HepG2 (cell line): ENCODE results near the gene TRANK1. TPM values are rescaled to one million over a fixed set of nuclear protein-coding genes. Genes with fewer than 3 reads are reported as not detected.

Source experiments
- ATAC-seq: fragments of 200-7000 bp; cut with Tn5 transposase; 3 replicates; pipeline ENCODE4 v1.9.1; 2020; ENCODE audit warnings: mild to moderate bottlenecking, moderate library complexity
- BruUV-seq: library from RNA; stranded (reverse); fragments of 400-500 nt; replicated peaks from 2 replicates; lab custom pipeline; 2021; lab: Mats Ljungman, UMichigan
- CTCF ChIA-PET: fragments of 300-600 bp; formaldehyde crosslinking; extraction: SDS; loops from one replicate; lab custom pipeline; 2021; ENCODE audit warnings: low total read pairs, inconsistent platforms, low intra/inter-chr PET ratio; lab: Yijun Ruan, JAX
- POLR2A ChIA-PET: fragments of 350-600 bp; sonication (Branson Sonifier 250); formaldehyde crosslinking; loops from one replicate; lab custom pipeline; 2020; ENCODE audit warnings: antibody characterized with exemption, inconsistent platforms; lab: Yijun Ruan, JAX
- DNase-seq: peaks from one replicate; pipeline ENCODE4 v3.0.0-alpha.2; 2015; ENCODE audit warnings: low spot score
- FAIRE-seq: peaks from 3 replicates; lab custom pipeline; 2011; peaks lifted over from hg19 to GRCh38; lab: Jason Lieb, UNC
- H2AFZ ChIP-seq: one replicate; pipeline ENCODE4 v1.6.1; 2011; ENCODE audit warnings: low read length, inconsistent platforms
- H3K27ac ChIP-seq: fragments of 300-600 bp; 3 replicates; pipeline ENCODE4 v1.8.0; 2011; ENCODE audit warnings: mixed run types, mild to moderate bottlenecking, mixed read lengths, low read length, inconsistent platforms; ENCODE audit not compliant: insufficient read depth; ENCODE audit errors: extremely low read length
- H3K27me3 ChIP-seq, 2 experiments: fragments of 200-600 bp in 1 of 2; 2 replicates in 1 of 2; 3 replicates in 1 of 2; pipeline versions ENCODE4 v1.6.0 to v1.8.0; 2011; ENCODE audit warnings: low read length in 2 of 2, mild to moderate bottlenecking in 2 of 2, moderate library complexity in 2 of 2, inconsistent platforms in 1 of 2; ENCODE audit not compliant: insufficient read depth in 2 of 2, control insufficient read depth in 1 of 2
- H3K36me3 ChIP-seq, 2 experiments: fragments of 200-600 bp in 1 of 2; replicated peaks in 1 of 2; 2 replicates in 1 of 2; 3 replicates in 1 of 2; pipeline versions ENCODE4 v1.5.1 to v1.8.0; 2011; ENCODE audit warnings: low read length in 2 of 2, inconsistent platforms in 1 of 2; ENCODE audit not compliant: insufficient read depth in 2 of 2, control insufficient read depth in 1 of 2
- H3K4me1 ChIP-seq: 2 replicates; pipeline ENCODE4 v1.5.1; 2012; ENCODE audit warnings: low read length, inconsistent platforms; ENCODE audit not compliant: insufficient read depth
- H3K4me2 ChIP-seq: 2 replicates; pipeline ENCODE4 v1.6.0; 2011; ENCODE audit warnings: low read depth, low read length, inconsistent platforms
- H3K4me3 ChIP-seq, 3 experiments: fragments of 200-600 bp in 1 of 3; sonication (generic), shearing (Covaris generic) in 1 of 3; replicated peaks in 1 of 3; 2 replicates each; pipeline ENCODE4 v1.5.1; 2011 to 2016; ENCODE audit warnings: low read length in 3 of 3, inconsistent platforms in 2 of 3, low read depth in 2 of 3, mild to moderate bottlenecking in 2 of 3, control low read depth in 1 of 3, mixed read lengths in 1 of 3; ENCODE audit not compliant: insufficient read depth in 1 of 3
- H3K79me2 ChIP-seq: one replicate; pipeline ENCODE4 v1.6.1; 2011; ENCODE audit warnings: low read length, inconsistent platforms; ENCODE audit not compliant: insufficient read depth
- H3K9ac ChIP-seq: 2 replicates; pipeline ENCODE4 v1.6.0; 2011; ENCODE audit warnings: mild to moderate bottlenecking, low read depth, low read length, inconsistent platforms; ENCODE audit not compliant: insufficient read depth
- H3K9me3 ChIP-seq: 2 replicates; pipeline ENCODE4 v1.5.1; 2012; ENCODE audit warnings: mild to moderate bottlenecking, low read length
- H4K20me1 ChIP-seq: 2 replicates; pipeline ENCODE4 v1.6.0; 2011; ENCODE audit warnings: inconsistent platforms, mild to moderate bottlenecking, low read length, moderate library complexity; ENCODE audit not compliant: insufficient read depth
- AHDC1 ChIP-seq: sonication (generic); formaldehyde crosslinking; IDR thresholded peaks from 2 replicates; pipeline ENCODE4 v1.5.1; 2020; ENCODE audit warnings: mild to moderate bottlenecking, missing genetic modification reagents, borderline replicate concordance
- FLYWCH1 ChIP-seq: sonication (generic); formaldehyde crosslinking; IDR thresholded peaks from 2 replicates; pipeline ENCODE4 v1.8.1; 2023; ENCODE audit warnings: mild to moderate bottlenecking, missing genetic modification reagents
- ZNF792 ChIP-seq: IDR thresholded peaks from 2 replicates; pipeline ENCODE4 v1.6.1; 2016
- WGBS: methylation state at CpG from one replicate; pipeline ENCODE4 v1.1.6; 2017; ENCODE audit warnings: low lambda C conversion rate; 5-methylcytosine and 5-hydroxymethylcytosine counted together
- in situ Hi-C: cut with HindIII; loops from 2 replicates; pipeline ENCODE4 v1.10.0; 2017; ENCODE audit warnings: low pct_unique_long_range_greater_than_20kb; ENCODE audit not compliant: extremely low pct_ligation_motif_present
- intact Hi-C: fragments of 100-400 bp; cut with micrococcal nuclease; formaldehyde crosslinking; loops from one replicate; pipeline ENCODE4 v1.10.0; 2022; ENCODE audit not compliant: unreplicated experiment
- polyA plus RNA-seq, 8 experiments: library from polyadenylated mRNA; depleted of rRNA in 3 of 8; stranded (reverse) in 7 of 8; unstranded in 1 of 8; fragments of >200 nt; fragmentation: Illumina TruSeq in 4 of 8; extraction: Trizol in 4 of 8; gene quantifications; 2 replicates each; pipeline versions ENCODE4 v1.2.1 to v1.2.3, GENCODE V29; 2011 to 2016; ENCODE audit warnings: low read depth in 4 of 8, missing spikeins in 1 of 8, mixed read lengths in 1 of 8; ENCODE audit not compliant: insufficient read depth in 1 of 8
- total RNA-seq, 5 experiments: library from RNA; depleted of rRNA; stranded (reverse); fragments of >200 nt; fragmentation: Illumina TruSeq; extraction: Trizol; gene quantifications; 2 replicates each; pipeline ENCODE4 v1.2.3, GENCODE V29; 2016; ENCODE audit warnings: low read depth in 1 of 5
- TF ChIP-seq, protein P1 (sequence below): fragments of 450-650 bp; IDR thresholded peaks from 2 replicates; pipeline ENCODE4 v1.6.1; 2016
- TF ChIP-seq, protein P2 (sequence below): sonication (generic); formaldehyde crosslinking; IDR thresholded peaks from 2 replicates; pipeline ENCODE4 v1.4.0; 2020; ENCODE audit warnings: missing genetic modification reagents, borderline replicate concordance
- TF ChIP-seq, protein P3 (sequence below): sonication (generic); formaldehyde crosslinking; IDR thresholded peaks from 2 replicates; pipeline ENCODE4 v1.9.0; 2022; ENCODE audit warnings: missing genetic modification reagents, mild to moderate bottlenecking, borderline replicate concordance

TRANK1 gene
- total and polyA plus RNA-seq, 2 of the 13 experiments (the other 11 are each of a cell fraction or from before 2014, with no cell fraction given), result 0.13 to 0.32 TPM

GRCh38 chr3:36813305-36813704 is 131.5 kb downstream of the TRANK1 start:
- 40% methylated on average over 6 of the region's 6 CpGs for WGBS
- Histone ChIP-seq H3K27me3 (peaks cover 1 to 12% of the 10 kb centered on the region in 2 experiments; a peak in 3 of 5 replicates), H3K9me3 (no peaks in the 10 kb centered on the region), H3K4me3 (no peak overlapping the region), H4K20me1 (no peaks in the 10 kb centered on the region), H3K36me3 (no peaks in the 10 kb centered on the region), H2AFZ (no peak overlapping the region), H3K79me2 (no peaks in the 10 kb centered on the region), H3K27ac (no peak overlapping the region), H3K9ac (no peak overlapping the region), H3K4me1 (no peaks in the 10 kb centered on the region), H3K4me2 (no peak overlapping the region)
- in situ Hi-C loops, result no loop called here
- TF ChIP-seq, protein P1, sequence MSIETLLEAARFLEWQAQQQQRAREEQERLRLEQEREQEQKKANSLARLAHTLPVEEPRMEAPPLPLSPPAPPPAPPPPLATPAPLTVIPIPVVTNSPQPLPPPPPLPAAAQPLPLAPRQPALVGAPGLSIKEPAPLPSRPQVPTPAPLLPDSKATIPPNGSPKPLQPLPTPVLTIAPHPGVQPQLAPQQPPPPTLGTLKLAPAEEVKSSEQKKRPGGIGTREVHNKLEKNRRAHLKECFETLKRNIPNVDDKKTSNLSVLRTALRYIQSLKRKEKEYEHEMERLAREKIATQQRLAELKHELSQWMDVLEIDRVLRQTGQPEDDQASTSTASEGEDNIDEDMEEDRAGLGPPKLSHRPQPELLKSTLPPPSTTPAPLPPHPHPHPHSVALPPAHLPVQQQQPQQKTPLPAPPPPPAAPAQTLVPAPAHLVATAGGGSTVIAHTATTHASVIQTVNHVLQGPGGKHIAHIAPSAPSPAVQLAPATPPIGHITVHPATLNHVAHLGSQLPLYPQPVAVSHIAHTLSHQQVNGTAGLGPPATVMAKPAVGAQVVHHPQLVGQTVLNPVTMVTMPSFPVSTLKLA, result no peak
- TF ChIP-seq, protein P2, sequence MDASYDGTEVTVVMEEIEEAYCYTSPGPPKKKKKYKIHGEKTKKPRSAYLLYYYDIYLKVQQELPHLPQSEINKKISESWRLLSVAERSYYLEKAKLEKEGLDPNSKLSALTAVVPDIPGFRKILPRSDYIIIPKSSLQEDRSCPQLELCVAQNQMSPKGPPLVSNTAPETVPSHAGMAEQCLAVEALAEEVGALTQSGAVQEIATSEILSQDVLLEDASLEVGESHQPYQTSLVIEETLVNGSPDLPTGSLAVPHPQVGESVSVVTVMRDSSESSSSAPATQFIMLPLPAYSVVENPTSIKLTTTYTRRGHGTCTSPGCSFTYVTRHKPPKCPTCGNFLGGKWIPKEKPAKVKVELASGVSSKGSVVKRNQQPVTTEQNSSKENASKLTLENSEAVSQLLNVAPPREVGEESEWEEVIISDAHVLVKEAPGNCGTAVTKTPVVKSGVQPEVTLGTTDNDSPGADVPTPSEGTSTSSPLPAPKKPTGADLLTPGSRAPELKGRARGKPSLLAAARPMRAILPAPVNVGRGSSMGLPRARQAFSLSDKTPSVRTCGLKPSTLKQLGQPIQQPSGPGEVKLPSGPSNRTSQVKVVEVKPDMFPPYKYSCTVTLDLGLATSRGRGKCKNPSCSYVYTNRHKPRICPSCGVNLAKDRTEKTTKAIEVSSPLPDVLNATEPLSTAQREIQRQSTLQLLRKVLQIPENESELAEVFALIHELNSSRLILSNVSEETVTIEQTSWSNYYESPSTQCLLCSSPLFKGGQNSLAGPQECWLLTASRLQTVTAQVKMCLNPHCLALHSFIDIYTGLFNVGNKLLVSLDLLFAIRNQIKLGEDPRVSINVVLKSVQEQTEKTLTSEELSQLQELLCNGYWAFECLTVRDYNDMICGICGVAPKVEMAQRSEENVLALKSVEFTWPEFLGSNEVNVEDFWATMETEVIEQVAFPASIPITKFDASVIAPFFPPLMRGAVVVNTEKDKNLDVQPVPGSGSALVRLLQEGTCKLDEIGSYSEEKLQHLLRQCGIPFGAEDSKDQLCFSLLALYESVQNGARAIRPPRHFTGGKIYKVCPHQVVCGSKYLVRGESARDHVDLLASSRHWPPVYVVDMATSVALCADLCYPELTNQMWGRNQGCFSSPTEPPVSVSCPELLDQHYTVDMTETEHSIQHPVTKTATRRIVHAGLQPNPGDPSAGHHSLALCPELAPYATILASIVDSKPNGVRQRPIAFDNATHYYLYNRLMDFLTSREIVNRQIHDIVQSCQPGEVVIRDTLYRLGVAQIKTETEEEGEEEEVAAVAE (CRISPR knock-in tag), result no peak
- TF ChIP-seq AHDC1 (CRISPR knock-in tag) (no peak), ZNF792 (CRISPR knock-in tag) (no peak), FLYWCH1 (no peak)
- TF ChIP-seq, protein P3, sequence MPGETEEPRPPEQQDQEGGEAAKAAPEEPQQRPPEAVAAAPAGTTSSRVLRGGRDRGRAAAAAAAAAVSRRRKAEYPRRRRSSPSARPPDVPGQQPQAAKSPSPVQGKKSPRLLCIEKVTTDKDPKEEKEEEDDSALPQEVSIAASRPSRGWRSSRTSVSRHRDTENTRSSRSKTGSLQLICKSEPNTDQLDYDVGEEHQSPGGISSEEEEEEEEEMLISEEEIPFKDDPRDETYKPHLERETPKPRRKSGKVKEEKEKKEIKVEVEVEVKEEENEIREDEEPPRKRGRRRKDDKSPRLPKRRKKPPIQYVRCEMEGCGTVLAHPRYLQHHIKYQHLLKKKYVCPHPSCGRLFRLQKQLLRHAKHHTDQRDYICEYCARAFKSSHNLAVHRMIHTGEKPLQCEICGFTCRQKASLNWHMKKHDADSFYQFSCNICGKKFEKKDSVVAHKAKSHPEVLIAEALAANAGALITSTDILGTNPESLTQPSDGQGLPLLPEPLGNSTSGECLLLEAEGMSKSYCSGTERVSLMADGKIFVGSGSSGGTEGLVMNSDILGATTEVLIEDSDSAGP (CRISPR knock-in tag), result no peak
- DNase-seq (no peak), FAIRE-seq (no peak), ATAC-seq (no peak)
- intact Hi-C loops, result no loop called here
- ChIA-PET CTCF (no interaction called here), POLR2A (no interaction called here)
- no TSS peak for BruUV-seq
